HG02798 (cell line): ENCODE data around the gene LDAH.
"Not testable (repeated sequence)": the region's sequence is repeated elsewhere in the genome, so short reads cannot be mapped to it uniquely, and the experiment has no call there.

Experiments used
- ATAC-seq: cut with Tn5 transposase; IDR thresholded peaks from one replicate; pipeline ENCODE4 v1.9.1; 2021; ENCODE audit warnings: mild to moderate bottlenecking; ENCODE audit not compliant: unreplicated experiment, poor library complexity

LDAH gene

GRCh38 chr2:20725782-20726181 lies 97.1 kb downstream of the LDAH start:
- no peak for ATAC-seq

GRCh38 chr2:20724500-20725053 lies 98.3 kb downstream of the LDAH start:
- no peak for ATAC-seq

- ATAC-seq: no peak
Observed at GRCh38 chr2:20723543-20723942, 99.4 kb downstream of the LDAH start.

- no peak for ATAC-seq
Observed at GRCh38 chr2:20722592-20723240, 100.2 kb downstream of the LDAH start.

- ATAC-seq: no peak
Observed at GRCh38 chr2:20717641-20718040, 105.3 kb downstream of the LDAH start.

GRCh38 chr2:20716164-20716563 lies 106.7 kb downstream of the LDAH start:
- not testable (repeated sequence) for ATAC-seq

GRCh38 chr2:20714412-20714811 lies 108.5 kb downstream of the LDAH start:
- ATAC-seq: not testable (repeated sequence)

GRCh38 chr2:20713585-20713984 lies 109.3 kb downstream of the LDAH start:
- ATAC-seq: not testable (repeated sequence)

- not testable (repeated sequence) for ATAC-seq
Observed at GRCh38 chr2:20711641-20712040, 111.3 kb downstream of the LDAH start.

- no peak for ATAC-seq
Observed at GRCh38 chr2:20707601-20708000, 115.3 kb downstream of the LDAH start.

- no peak for ATAC-seq
Observed at GRCh38 chr2:20706786-20707185, 116.1 kb downstream of the LDAH start.

GRCh38 chr2:20706217-20706616 lies 116.7 kb downstream of the LDAH start:
- no peak for ATAC-seq

GRCh38 chr2:20704886-20705285 lies 118.0 kb downstream of the LDAH start:
- ATAC-seq: no peak

- no peak for ATAC-seq
Observed at GRCh38 chr2:20702563-20702962, 120.3 kb downstream of the LDAH start.

GRCh38 chr2:20698916-20699613 lies 123.8 kb downstream of the LDAH start:
- no peak for ATAC-seq

GRCh38 chr2:20697322-20697934 lies 125.5 kb downstream of the LDAH start:
- ATAC-seq: no peak

GRCh38 chr2:20696366-20696765 lies 126.5 kb downstream of the LDAH start:
- no peak for ATAC-seq

GRCh38 chr2:20693317-20693716 lies 129.6 kb downstream of the LDAH start:
- no peak for ATAC-seq

- no peak for ATAC-seq
Observed at GRCh38 chr2:20692081-20692480, 130.8 kb downstream of the LDAH start.

GRCh38 chr2:20691076-20691734 lies 131.7 kb downstream of the LDAH start:
- ATAC-seq: no peak
